ENCODE results near the gene ADAMTS3. TPM values are rescaled to one million over a fixed set of nuclear protein-coding genes. Genes with fewer than 3 reads are reported as not detected.

The ADAMTS3 gene
- total RNA-seq, 2 donors from 2014 or later, result 1.2 to 2.8 TPM

DNA sequence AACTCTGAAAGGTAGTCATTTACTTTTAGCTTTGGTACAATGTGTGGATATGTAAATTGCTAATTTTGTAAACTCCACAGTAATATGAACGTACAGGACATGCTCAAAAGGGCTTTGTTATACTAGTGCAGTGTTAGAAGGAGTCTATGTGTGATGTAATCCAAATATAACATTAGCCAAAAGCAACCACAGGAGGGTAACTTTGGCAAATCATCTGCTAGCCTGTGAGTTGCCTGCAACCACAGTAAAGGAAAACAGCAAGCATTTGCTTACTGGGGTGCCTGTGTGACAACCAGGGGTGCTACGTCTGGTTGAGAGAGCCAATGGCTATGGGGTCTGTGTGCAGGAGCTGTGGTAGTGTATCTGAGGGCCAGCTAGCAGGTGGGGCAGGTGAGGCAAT, 245.8 kb downstream of the ADAMTS3 start:
- no peak for TF ChIP-seq CTCF (IDR thresholded peaks at IDR 0.05)
- no peak overlapping the region for H3K4me3 ChIP-seq
- no peak for DNase-seq (ENCODE audit: low spot score)

GRCh38 chr4:72320223-72320948, 248.6 kb downstream of the ADAMTS3 start:
- H3K9me3 ChIP-seq, result no peaks in the 10 kb centered on the region
- no peaks in the 10 kb centered on the region for H3K27me3 ChIP-seq
- no peak for TF ChIP-seq CTCF (IDR thresholded peaks at IDR 0.05)
- H3K4me1 ChIP-seq, result peaks cover 0 to 7% of the 10 kb centered on the region in 2 donors
- no peaks in the 10 kb centered on the region for H3K36me3 ChIP-seq
- no peak overlapping the region for H3K27ac ChIP-seq
- no peak for DNase-seq (ENCODE audit: low spot score)
- no peak overlapping the region for H3K4me3 ChIP-seq

More for the DNA sequence above, 245.8 kb downstream of the ADAMTS3 start:
- peaks cover 0 to 7% of the 10 kb centered on the region in 2 donors for H3K4me1 ChIP-seq
- H3K27ac ChIP-seq, result no peak overlapping the region
- H3K27me3 ChIP-seq, result no peaks in the 10 kb centered on the region
- no peaks in the 10 kb centered on the region for H3K36me3 ChIP-seq
- H3K9me3 ChIP-seq, result no peaks in the 10 kb centered on the region

DNA sequence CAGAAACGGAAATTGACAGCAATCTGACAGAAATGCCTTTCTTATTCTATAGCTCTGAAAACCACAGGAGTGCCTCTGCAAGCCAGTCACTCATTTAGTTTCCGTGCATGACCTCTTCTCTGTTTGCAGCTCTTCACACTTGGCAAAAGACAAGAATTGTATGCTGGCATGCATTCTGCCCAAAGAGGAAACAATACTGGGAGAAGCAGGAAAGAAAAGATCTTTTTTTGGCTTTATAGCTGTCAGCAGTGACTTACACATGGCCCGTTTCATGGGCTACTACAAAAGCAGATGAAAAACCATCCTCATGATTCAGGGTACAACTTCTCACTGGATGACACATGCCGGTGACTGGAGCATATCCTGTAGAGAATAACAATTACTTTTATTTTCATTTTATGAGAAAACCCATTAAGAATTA, 249.4 kb downstream of the ADAMTS3 start:
- H3K27me3 ChIP-seq, result no peaks in the 10 kb centered on the region
- H3K4me3 ChIP-seq, result no peak overlapping the region
- H3K9me3 ChIP-seq, result no peaks in the 10 kb centered on the region
- no peaks in the 10 kb centered on the region for H3K36me3 ChIP-seq
- H3K4me1 ChIP-seq, result peaks cover 0 to 7% of the 10 kb centered on the region in 2 donors
- TF ChIP-seq CTCF (IDR thresholded peaks at IDR 0.05), result no peak
- no peak overlapping the region for H3K27ac ChIP-seq
- DNase-seq (ENCODE audit: low spot score), result no peak

GRCh38 chr4:72318421-72319170, 250.4 kb downstream of the ADAMTS3 start:
- H3K36me3 ChIP-seq, result no peaks in the 10 kb centered on the region
- no peak for TF ChIP-seq CTCF (IDR thresholded peaks at IDR 0.05)
- no peaks in the 10 kb centered on the region for H3K9me3 ChIP-seq
- H3K27me3 ChIP-seq, result no peaks in the 10 kb centered on the region
- peaks cover 0 to 9% of the 10 kb centered on the region in 2 donors for H3K4me1 ChIP-seq
- no peak overlapping the region for H3K4me3 ChIP-seq
- no peak overlapping the region for H3K27ac ChIP-seq
- DNase-seq (ENCODE audit: low spot score), result no peak

- no peak for DNase-seq (ENCODE audit: low spot score)
- Histone ChIP-seq H3K4me3 (no peak overlapping the region), H3K9me3 (no peaks in the 10 kb centered on the region), H3K27ac (no peak overlapping the region), H3K27me3 (no peaks in the 10 kb centered on the region), H3K36me3 (no peaks in the 10 kb centered on the region), H3K4me1 (peaks cover 0 to 23% of the 10 kb centered on the region in 2 donors)
- no peak for TF ChIP-seq CTCF (IDR thresholded peaks at IDR 0.05)
These were observed 254.2 kb downstream of the ADAMTS3 start for GRCh38 chr4:72314869-72315268.

Data from right atrium auricular region (tissue), 2 donors.